HepG2 (cell line): ENCODE data around the gene PPP1R18. TPM values are rescaled to one million over a fixed set of nuclear protein-coding genes. Genes with fewer than 3 reads are reported as not detected.

Experiments used
- ATF1 ChIP-seq: IDR thresholded peaks from 2 replicates; pipeline ENCODE4 v1.6.1; 2016; ENCODE audit warnings: mild to moderate bottlenecking, control low read depth
- BRF2 ChIP-seq: sonication (generic); formaldehyde crosslinking; IDR thresholded peaks from 2 replicates; pipeline ENCODE4 v1.8.1; 2022; ENCODE audit warnings: mild to moderate bottlenecking, missing genetic modification reagents
- CHCHD3 ChIP-seq: sonication (generic); formaldehyde crosslinking; IDR thresholded peaks from 2 replicates; pipeline ENCODE4 v1.8.0; 2022; ENCODE audit warnings: mild to moderate bottlenecking, missing genetic modification reagents, moderate library complexity
- FOXA1 ChIP-seq, 2 experiments: fragments of 450-650 bp in 1 of 2; sonication (generic) in 1 of 2; formaldehyde crosslinking in 1 of 2; IDR thresholded peaks; 2 replicates each; pipeline versions ENCODE4 v1.4.0 to v1.6.1; 2016 to 2020; ENCODE audit warnings: missing genetic modification reagents in 1 of 2
- FUBP1 ChIP-seq: sonication (generic); formaldehyde crosslinking; IDR thresholded peaks from 2 replicates; pipeline ENCODE4 v1.5.1; 2020; ENCODE audit warnings: missing genetic modification reagents, mild to moderate bottlenecking, borderline replicate concordance
- HOXA9 ChIP-seq: sonication (generic); formaldehyde crosslinking; IDR thresholded peaks from 2 replicates; pipeline ENCODE4 v1.8.1; 2022; ENCODE audit warnings: missing genetic modification reagents, mild to moderate bottlenecking, moderate library complexity, borderline replicate concordance
- NONO ChIP-seq, 2 experiments: fragments of 450-650 bp in 1 of 2; sonication (generic) in 1 of 2; formaldehyde crosslinking in 1 of 2; IDR thresholded peaks in 1 of 2; conservative IDR thresholded peaks in 1 of 2; 2 replicates each; pipeline versions ENCODE4 v1.6.1 to v1.8.0; 2017 to 2022; ENCODE audit warnings: mild to moderate bottlenecking in 1 of 2, missing genetic modification reagents in 1 of 2, moderate library complexity in 1 of 2
- PATZ1 ChIP-seq: sonication (generic); formaldehyde crosslinking; IDR thresholded peaks from 2 replicates; pipeline ENCODE4 v1.4.0; 2020; ENCODE audit warnings: missing genetic modification reagents
- POLR2A ChIP-seq, 2 experiments: IDR thresholded peaks; 2 replicates each; pipeline ENCODE4 v1.6.1; 2011; ENCODE audit warnings: low read depth in 2 of 2, low read length in 2 of 2, mild to moderate bottlenecking in 1 of 2, moderate library complexity in 1 of 2; ENCODE audit not compliant: insufficient read depth in 1 of 2
- RARA ChIP-seq: IDR thresholded peaks from 2 replicates; pipeline ENCODE4 v1.6.1; 2016; ENCODE audit warnings: missing genetic modification reagents, missing compliant biosample characterization
- SNAPC4 ChIP-seq: sonication (generic); formaldehyde crosslinking; IDR thresholded peaks from 2 replicates; pipeline ENCODE4 v1.4.0; 2020; ENCODE audit warnings: mild to moderate bottlenecking, missing genetic modification reagents
- TCF7 ChIP-seq: sonication (generic); IDR thresholded peaks from 2 replicates; pipeline ENCODE4 v1.6.1; 2016; ENCODE audit warnings: antibody characterized with exemption, low read depth
- ZBTB7A ChIP-seq: sonication (generic); formaldehyde crosslinking; IDR thresholded peaks from 2 replicates; pipeline ENCODE4 v1.8.0; 2022; ENCODE audit warnings: mild to moderate bottlenecking, missing genetic modification reagents
- ZNF496 ChIP-seq: sonication (generic); formaldehyde crosslinking; IDR thresholded peaks from 2 replicates; pipeline ENCODE4 v1.8.1; 2023; ENCODE audit warnings: mild to moderate bottlenecking, moderate library complexity, missing genetic modification reagents; ENCODE audit not compliant: insufficient replicate concordance
- ZNF543 ChIP-seq: sonication (generic); formaldehyde crosslinking; IDR thresholded peaks from 2 replicates; pipeline ENCODE4 v1.4.0; 2020; ENCODE audit warnings: mild to moderate bottlenecking, missing genetic modification reagents
- polyA plus RNA-seq, 8 experiments: library from polyadenylated mRNA; depleted of rRNA in 3 of 8; stranded (reverse) in 7 of 8; unstranded in 1 of 8; fragments of >200 nt; fragmentation: Illumina TruSeq in 4 of 8; extraction: Trizol in 4 of 8; gene quantifications; 2 replicates each; pipeline versions ENCODE4 v1.2.1 to v1.2.3, GENCODE V29; 2011 to 2016; ENCODE audit warnings: low read depth in 4 of 8, missing spikeins in 1 of 8, mixed read lengths in 1 of 8; ENCODE audit not compliant: insufficient read depth in 1 of 8
- total RNA-seq, 5 experiments: library from RNA; depleted of rRNA; stranded (reverse); fragments of >200 nt; fragmentation: Illumina TruSeq; extraction: Trizol; gene quantifications; 2 replicates each; pipeline ENCODE4 v1.2.3, GENCODE V29; 2016; ENCODE audit warnings: low read depth in 1 of 5

Gene PPP1R18
- total and polyA plus RNA-seq, 2 of the 13 experiments (the other 11 are each of a cell fraction or from before 2014, with no cell fraction given), result 4.9 to 9.2 TPM

GRCh38 chr6:30654798-30655742 lies 31.4 kb downstream of the PPP1R18 start (continued):
- no peak for TF ChIP-seq HOXA9 (CRISPR knock-in tag)
- TF ChIP-seq SNAPC4 (CRISPR knock-in tag), result no peak
- peak; percentile 60; the same call in 1 of the 2 replicates for TF ChIP-seq ATF1 (CRISPR knock-in tag)
- TF ChIP-seq NONO (IDR thresholded peaks at IDR 0.05), result no peak
- TF ChIP-seq NONO (CRISPR knock-in tag; conservative IDR thresholded peaks at IDR 0.05), result peak; percentile 97
- peak; percentile 38; the same call in 1 of the 2 replicates for TF ChIP-seq ZBTB7A
- peak; percentile 87 for TF ChIP-seq FOXA1 (IDR thresholded peaks at IDR 0.05)
- TF ChIP-seq FOXA1 (CRISPR knock-in tag; IDR thresholded peaks at IDR 0.05), result peak; percentile 99
- TF ChIP-seq TCF7, result peak; percentile 68; the same call in 1 of the 2 replicates
- no peak for TF ChIP-seq CHCHD3 (CRISPR knock-in tag)
- peak; percentile 90; the same call in 1 of the 2 replicates for TF ChIP-seq FUBP1 (CRISPR knock-in tag)
- TF ChIP-seq ZNF496, result no peak
- no peak for TF ChIP-seq ZNF543 (CRISPR knock-in tag)
- peak; percentile 73; the same call in 1 of the 2 replicates for TF ChIP-seq PATZ1
- TF ChIP-seq BRF2 (CRISPR knock-in tag), result peak; percentile 92; the same call in 1 of the 2 replicates
- peak; percentile 91 for TF ChIP-seq RARA (CRISPR knock-in tag)
- no peak; a peak in 1 of 4 replicates for TF ChIP-seq POLR2A (IDR thresholded peaks at IDR 0.05; ENCODE audit: insufficient read depth in 1 of 2, low read depth in 2 of 2, low read length in 2 of 2)
